HG03108 (cell line): ENCODE results near the gene LRRC15.

ENCODE experiments used
- ATAC-seq: cut with Tn5 transposase; IDR thresholded peaks from one replicate; pipeline ENCODE4 v1.9.1; 2021; ENCODE audit warnings: moderate library complexity; ENCODE audit not compliant: unreplicated experiment

The LRRC15 gene

DNA sequence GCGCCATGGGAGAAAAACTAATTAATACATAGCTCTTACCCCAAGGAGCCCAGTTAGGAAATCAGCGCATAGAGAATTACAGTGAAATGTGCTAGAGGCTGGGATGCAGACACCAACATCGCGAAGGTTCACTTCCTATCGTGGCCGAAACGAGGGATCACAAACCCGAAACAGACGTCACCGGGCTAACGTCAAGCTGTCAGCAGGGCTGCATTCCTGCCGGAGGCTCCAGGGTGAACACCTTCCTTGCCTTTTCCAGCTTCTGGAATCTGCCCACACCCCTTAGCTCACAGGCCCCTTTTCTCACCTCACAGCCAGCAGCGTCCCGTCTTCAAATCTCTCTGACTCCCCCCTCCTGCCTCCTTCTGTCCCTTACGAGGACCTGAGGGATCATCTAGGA, 16.5 kb upstream of the LRRC15 start:
- no peak for ATAC-seq

DNA sequence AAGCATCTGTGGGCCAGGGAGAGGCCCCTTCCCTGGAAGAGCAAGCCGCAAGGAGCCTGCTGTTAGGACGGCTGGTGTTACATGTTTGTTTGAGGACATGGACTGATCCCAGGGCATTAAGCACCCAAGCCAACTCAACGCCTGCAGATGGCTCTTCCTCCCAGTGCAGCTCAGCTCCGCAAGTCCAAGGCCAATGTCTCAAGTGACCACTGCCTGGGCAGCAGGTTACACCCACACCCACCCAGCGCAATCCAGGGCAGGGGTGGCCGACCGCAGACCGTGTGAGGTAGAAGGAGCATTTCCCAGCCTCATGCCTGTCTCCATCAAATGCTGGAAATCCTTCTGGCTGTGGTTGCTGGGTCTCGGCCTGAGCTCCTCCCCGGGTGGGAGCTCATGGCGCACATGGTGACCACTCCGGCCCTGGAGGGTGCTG, 15.0 kb upstream of the LRRC15 start:
- ATAC-seq: no peak

DNA sequence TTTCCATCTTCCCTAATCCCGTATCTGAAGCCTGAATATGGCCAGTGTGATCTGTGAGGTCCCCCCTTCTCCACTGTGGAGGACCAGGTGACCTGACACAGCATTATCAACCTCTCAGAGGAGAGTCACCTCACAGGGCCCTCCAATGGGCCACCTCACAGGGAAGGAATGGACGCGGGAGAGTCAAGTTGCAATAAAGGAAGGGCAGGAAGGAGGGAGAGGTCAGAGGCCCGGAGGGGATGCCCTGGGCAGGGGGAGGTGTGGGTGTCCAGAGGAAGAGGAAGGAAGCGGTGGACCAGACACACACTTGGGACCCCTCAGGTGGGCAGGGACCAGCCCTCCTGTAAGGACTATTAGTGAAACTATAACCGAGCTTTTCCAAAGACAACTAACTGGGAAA, 14.6 kb upstream of the LRRC15 start:
- ATAC-seq: no peak

DNA sequence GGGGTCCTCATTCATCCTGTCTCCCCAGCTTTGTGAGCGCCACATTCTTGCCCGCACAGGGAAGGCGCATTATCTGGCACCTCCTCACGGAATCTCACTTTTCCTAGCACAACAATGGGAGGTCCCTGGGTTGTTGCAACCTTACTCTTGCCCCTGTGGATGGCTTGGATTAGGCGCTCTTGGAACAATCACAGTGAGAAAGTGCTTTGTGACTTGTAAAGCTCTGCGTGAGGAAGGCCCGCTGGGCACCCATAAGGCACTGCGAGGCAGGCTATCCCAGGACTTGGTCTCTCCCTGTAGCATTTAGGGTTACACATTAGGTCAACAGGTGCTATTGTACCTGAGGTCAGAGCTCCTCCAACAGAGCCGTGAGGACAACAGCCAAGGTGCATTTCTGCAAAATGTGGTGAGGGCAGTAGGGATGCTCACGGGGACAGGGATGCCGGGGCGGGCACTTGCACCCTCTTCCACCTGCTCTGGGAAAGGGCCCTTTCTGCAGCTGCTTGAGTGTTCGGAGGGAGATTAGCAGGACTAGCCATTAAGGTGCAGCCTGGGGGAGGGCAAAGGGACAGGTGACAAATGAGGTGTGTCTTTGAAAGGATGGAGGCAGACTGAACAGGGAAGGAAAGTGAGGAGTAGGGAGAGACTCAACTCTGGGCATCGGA, 13.9 kb upstream of the LRRC15 start:
- no peak for ATAC-seq

DNA sequence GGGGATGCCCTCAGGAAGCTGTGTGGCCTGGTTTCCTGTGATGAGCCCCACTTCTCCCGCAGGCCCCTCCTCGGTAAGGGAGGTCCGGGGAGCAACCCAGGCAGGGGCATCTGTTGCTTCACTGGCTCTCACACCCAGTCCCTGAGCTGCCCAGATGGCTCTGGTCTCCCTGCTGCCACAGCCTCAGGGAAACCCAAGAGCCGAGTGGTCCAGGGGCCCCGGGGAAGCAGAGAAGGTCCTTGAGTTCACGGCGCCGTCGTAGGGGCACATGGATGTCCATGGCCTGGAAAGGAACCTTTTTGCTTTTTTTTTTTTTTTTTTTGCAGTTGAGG, 13.3 kb upstream of the LRRC15 start:
- ATAC-seq: no peak

DNA sequence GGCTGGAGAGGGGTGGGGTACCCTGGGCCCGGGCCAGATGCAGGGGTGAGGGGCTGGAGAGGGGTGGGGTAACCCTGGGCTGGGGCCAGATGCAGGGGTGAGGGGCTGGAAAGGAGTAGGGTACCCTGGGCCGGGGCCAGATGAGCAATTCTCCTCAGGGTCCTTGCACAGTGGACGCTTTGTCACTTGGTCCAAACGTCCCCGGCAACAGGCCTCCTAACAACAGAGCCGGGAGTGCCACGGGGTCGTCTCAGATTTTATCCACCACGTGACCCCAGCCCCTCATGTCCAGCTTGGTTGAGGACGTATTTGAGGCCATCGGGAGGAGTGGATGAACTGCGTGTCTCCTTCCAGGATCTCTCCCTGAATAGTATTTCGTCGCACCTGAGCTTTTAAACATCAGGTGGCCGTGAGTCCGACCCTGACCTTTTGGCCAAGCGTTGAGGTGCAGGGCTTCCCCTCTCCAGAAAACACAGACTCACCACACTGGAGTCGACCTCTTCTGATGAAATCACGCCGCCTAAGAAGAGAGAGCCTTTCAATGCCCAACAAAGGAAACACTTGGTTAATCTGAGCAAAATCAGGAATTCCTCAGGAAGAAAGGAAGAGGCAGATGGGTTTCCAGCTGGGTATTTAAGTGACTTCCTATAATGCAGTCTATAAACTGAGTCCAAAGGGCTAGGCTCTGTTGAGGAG, 12.8 kb upstream of the LRRC15 start:
- no peak for ATAC-seq

DNA sequence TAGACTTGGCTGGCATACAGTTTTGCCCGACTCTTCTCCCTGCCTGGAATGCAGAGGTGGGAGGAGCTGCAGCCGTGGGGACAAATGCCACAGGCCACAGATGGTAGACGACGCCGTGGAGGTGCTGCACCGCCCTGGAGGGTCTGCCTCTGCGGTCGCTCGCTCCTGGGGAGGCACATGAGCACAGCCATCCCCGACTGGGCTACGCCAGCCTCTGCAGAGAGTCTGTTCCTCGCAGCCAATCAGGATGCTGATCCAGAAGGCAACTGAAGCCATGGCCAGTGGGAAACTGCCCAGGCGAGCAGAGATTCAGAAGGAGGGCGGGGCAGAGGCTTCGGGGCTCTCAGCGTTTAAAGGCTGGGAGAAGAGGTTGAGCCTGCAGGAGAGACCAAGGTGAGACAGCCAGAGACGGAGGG, 11.9 kb upstream of the LRRC15 start:
- ATAC-seq: no peak

DNA sequence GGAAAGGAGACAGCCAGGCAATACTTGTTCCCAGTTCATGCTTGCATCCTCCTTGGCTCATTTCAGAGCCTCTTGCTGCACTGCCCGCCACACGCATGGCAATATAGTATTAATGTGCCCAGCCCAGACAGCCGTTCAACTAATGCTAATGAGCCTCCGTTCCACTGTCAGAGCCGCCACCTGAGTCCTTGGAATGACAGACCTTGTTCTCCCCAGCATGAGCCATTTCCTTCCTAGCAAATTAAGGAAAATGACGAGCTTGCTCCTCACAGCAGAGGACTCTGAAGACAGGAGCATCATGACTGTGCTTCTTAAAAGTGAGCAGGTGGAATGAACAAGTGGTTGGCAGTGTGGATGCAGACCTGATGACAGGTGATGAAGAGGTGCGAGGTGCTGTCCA, 10.8 kb upstream of the LRRC15 start:
- no peak for ATAC-seq

DNA sequence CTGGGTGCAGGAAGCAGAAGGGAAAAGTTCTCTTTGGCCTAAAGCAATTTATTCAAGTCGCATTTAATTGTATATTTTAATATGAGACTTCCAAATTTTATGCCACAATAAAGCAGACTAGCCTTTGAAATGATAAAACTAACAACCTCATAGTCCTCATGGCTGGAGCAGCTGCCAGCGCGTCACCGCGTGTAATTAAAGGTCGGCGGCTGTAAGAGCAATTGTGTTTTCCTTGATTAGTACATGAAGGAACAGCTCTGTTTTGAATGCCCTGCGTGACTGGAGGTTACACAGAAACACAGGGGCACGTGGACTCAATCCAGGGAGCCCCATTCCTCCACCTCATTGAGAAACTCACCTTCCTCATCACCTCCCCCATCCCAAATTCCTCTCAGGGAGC, 10.1 kb upstream of the LRRC15 start:
- ATAC-seq: no peak

DNA sequence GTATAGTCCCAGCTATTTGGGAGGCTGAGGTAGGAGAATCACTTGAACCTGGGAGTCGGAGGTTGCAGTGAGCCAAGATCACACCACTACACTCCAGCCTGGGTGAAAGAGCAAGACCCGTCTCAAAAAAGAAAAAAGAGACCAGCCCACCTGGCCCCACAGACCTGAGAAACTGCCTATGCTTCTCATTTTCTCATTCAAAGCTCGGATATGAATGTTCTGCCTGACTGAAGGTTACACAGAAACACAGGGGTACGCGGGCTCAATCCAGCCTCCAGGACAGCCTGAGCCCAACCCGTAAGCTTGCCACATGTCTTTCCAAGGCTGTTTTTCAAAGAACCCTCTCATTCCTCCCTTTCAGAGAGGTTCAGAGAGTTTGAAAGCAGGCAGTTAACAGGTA, 9.7 kb upstream of the LRRC15 start:
- no peak for ATAC-seq

DNA sequence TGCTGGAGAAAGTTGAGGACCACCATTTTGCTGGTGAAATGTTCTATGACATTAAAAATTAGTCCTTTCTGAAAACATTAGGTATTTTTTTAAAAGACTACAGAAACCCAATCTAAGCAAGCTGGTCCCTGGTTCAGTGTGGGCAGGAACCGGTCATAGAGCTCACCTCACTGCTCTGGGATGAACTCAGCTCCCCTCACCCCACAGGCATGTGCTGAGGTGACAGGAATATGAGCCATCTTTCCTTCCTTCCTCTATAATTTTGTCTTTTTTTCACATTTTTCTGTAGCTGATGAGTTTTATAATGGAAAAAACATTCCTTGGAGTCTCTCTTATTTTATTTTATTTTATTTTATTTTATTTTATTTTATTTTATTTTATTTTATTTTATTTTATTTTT, 8.2 kb upstream of the LRRC15 start:
- no peak for ATAC-seq

DNA sequence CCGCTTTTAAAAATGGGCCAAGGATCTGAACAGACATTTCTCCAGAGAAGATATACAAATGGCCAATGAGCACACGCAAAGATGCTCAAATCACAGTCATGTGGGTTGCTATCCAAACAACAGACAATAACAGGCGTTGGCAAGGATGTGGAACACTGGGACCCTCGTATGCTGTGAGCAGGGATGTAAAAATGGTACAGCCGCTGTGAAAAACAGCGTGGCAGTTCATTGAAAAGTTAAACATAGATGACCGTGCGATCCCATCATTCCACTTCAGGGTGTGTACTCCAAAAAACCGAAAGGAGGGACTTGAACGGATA, 6.7 kb upstream of the LRRC15 start:
- no peak for ATAC-seq

DNA sequence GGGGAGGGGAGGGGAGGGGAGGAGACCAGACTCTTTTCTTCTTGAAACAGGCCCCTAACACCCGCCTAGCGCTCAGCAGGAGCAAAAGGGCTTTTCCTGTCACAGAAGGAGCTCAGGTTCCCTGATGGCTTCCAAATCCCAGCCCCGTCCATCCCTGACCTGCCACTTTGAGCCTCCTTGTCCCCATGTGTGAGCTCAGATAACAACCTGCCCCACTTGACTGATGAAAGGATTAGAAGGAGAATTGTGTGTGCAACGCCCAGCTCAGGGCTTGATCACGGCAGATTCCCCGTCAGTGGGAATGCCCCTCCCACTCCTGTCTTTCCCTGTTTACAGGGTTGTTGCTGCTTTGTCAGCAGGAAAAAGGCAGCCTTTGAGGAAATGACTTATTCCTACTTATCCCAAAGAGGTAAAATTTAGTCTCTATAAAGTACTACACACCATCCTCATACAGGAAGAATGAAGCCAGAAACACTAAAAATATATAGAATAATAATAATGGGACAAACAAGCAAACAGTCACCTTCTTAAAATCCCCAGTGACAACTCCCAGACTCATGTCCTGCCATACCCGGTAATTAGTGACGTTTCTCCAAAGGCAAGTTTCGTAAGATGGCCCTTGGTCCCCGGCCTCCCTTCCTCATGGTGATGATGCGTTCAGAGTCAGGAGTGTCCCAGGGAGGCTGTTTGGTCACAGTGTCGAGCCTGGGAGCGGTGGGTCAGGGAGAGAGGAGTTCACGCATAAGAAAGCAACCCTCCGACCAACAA, 6.1 kb upstream of the LRRC15 start:
- no peak for ATAC-seq

DNA sequence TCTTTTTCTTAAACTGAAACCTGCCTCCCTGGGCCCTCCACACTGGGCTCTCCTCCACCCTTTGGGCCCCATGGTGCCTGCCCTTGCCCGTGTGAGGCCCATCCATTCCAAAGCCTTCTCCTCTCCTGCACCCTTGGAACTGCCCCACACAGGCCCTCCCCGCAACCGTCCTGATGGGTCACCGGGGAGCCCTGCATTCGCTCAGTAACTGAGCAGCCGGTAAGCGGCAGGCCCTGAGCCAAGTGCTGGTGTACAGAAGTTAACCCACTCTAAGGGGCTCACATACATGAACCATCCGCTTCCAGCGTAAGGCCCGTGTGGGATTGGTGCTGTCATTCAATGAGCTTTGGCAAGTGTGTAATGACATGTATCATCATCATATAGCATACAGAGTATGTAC, 5.4 kb upstream of the LRRC15 start:
- no peak for ATAC-seq

DNA sequence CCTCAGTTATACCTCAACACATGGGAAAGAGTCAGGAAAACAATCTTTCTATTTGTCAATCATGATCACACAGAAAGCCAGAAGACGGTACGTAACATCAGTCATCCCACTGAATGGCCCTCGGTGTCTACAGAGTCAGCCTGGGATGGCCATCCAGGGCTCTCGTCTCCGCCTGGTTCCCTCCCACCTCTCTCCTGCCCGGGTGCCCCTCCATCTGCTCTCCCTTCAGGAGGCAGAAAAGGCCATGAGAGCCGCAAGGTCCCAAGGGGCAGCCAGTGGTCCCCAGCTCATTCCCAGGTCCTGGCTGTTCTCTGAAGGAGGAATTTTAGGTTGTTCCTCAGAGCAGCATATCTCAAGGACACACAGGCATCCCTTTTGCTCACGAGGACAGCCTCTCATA, 4.4 kb upstream of the LRRC15 start:
- ATAC-seq: no peak

DNA sequence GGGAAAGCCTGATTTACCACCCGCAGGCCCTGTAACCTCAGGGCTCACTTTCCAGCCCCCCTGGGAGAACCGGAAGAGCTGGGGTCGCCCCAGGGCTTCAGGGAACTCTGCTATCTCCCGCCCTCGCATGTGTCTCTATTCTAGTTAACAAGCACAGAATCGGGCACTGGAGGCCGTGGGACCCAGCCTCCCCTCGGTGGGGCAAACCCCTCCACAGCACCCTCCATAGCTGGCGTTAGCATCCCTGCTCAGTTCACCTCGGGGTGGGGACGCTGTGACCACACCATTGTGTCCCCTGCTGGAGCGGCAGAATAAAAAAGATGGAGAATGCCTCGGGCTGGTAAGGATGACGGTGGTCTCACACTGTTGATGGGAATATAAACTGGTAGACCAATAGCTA, 3.5 kb upstream of the LRRC15 start:
- ATAC-seq: no peak

DNA sequence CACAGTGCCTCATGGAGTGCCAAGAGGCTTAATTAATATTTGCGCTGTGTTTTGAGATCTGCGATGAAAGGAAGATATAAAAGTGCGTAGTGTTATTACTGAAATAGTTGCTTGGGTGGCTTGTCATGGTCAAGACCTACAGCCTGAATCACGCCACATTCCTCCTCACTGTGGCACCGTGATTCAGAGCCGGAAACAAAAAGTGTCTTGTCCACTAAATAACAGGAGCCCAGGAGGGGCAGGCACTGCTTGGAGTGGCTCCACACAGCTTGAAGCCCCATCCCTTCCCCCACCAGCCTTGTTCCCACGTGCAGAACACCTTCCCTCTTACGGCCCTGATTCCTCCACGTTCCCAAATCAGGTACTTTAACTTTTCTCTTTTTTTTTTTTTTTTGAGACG, 1.2 kb upstream of the LRRC15 start:
- ATAC-seq: no peak

DNA sequence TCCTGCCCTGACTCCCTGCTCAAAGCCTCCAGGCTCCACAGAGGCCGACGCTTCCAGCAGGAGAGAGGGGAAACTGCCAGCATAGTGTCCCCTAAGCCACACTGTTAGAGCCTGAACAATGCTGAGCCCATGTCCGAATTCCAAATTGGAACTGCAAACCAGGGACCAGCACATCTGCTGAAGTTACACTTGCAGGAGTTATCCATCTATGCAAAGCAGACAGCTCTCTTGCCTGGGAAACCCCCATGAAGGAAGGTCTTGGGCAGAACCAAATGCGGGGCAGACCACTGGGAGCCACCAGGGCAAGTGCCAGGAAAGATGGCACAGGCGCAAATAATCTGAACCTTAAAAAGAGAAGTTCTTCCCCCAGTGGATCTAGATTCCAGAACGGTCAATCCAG, 625 bp downstream of the LRRC15 start:
- no peak for ATAC-seq

DNA sequence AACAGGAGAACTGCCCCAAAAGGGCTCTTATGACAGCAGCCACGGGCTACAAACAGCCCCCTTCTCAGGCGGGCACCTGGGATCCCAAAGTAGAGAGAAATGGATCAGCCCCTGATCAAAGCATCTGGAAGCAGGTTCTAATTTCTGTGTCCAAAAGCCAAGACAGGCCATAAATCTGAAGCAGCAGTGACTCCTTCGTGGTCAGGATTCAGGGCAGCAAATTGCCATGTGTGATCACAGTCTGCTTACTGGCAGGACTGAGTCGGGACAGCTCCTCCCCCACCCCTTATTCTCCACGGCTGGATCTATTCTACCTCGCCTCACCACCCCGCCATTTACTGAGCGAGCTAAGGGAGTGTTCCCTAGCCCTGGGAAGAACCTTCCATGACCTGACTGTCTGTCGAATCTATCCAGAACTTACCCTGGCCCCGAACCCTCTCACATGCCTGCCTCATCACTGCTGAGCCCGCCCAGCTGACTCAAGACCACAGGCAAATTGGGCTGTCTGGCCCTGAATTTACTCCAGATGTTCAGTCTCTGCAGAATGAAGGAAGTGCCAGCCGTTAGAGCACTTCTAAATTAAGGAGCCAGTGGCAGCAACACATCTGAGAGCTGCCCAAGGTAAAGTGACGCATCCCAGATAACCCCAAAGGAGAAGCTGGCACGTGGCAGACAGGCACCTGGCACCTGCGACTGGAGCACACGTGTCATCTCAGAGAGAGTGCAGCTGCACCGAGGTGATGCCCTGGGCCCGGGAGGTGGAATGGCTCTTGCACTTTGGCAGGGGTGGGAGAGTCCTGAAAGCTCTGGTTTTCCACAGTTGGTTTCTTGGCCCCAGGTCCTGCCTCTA, 1.3 kb downstream of the LRRC15 start:
- no peak for ATAC-seq

DNA sequence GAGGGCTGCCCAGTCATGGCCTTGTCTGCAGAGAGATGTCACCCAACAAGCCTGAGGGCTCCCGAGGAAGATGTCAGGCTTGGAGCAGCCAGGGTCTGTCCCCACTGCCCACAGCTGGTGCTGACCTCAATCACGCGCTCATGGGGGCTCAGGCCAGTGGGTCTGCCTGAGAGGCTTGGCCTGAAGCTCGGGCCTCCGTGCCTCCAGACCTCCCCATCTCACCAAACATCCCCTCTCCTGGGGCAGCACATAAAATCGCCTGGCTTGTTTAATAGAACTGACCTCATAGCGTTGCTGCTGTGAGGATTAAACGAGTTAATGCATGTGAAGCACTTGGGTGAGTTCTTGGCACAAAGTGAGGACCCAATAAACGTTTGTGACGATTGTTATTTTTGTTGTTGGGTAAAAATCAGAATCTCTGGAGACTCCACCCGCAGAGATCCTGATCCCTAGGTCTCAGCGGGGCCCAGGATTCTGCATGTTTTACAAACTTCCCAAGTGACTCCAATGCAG, 3.5 kb downstream of the LRRC15 start:
- ATAC-seq: no peak

DNA sequence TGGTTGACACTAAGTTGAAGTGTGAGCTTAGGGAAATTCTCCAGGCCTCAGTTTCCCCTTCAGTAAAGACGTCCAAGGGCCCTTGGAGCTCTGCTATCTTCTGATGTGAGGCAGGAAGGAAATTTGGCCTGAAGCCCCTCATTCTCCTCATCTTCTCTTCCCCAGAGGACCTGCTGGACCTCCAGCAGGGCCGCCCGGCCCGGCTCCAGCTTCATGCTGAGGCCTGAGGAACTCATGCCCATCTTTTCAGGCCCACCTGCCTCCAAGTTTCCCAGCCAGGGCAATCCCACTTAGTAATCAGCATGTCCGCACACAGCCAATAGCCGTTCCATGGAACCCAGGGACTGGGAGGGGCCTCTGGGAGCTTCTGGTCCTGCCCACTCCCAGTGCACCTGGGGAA, 4.0 kb downstream of the LRRC15 start:
- no peak for ATAC-seq
